Measurements from ENCODE around the gene JADE3.

The JADE3 gene

DNA sequence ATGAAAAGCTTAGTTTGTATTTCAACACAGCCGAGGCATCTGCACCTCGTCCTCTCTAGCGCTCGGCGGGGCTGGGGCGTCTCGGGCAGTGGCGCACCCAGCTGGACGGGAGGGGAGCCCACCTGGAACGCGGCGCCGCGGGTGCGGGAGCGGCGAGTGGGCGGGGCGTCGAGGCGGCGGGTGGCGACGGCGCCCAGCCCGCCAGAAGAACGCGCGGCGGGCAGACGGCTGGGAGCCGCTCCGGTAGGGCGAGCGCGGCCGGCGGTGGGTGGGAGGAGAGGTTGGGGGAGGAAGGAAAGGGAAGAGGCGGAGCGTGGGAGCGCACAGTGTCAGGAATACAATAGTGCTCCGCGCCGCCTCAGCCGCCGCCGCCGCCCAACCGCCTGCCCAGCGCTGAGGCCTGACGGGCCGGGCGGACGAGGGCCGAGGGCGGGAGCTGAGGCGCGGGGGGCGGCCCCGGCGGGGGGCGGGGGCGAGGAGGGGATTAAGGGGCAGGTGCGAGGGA lies at the start of gene JADE3:
TSS of gene JADE3 (plus strand) at position 324 of the 505 bp plus-strand sequence. CDS start 72,474 bp downstream, outside the sequence.
- peak; percentile 58 for DNase-seq (ENCODE audit: low read depth)
- H3K4me3 ChIP-seq (ENCODE audit: low read depth, low read length), result peak within 1 kb of the TSS; percentile 71
- TF ChIP-seq, protein P1, sequence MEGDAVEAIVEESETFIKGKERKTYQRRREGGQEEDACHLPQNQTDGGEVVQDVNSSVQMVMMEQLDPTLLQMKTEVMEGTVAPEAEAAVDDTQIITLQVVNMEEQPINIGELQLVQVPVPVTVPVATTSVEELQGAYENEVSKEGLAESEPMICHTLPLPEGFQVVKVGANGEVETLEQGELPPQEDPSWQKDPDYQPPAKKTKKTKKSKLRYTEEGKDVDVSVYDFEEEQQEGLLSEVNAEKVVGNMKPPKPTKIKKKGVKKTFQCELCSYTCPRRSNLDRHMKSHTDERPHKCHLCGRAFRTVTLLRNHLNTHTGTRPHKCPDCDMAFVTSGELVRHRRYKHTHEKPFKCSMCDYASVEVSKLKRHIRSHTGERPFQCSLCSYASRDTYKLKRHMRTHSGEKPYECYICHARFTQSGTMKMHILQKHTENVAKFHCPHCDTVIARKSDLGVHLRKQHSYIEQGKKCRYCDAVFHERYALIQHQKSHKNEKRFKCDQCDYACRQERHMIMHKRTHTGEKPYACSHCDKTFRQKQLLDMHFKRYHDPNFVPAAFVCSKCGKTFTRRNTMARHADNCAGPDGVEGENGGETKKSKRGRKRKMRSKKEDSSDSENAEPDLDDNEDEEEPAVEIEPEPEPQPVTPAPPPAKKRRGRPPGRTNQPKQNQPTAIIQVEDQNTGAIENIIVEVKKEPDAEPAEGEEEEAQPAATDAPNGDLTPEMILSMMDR (IDR thresholded peaks at IDR 0.05; ENCODE audit: insufficient read depth, low read depth, low read length, missing control alignments), result no peak

DNA sequence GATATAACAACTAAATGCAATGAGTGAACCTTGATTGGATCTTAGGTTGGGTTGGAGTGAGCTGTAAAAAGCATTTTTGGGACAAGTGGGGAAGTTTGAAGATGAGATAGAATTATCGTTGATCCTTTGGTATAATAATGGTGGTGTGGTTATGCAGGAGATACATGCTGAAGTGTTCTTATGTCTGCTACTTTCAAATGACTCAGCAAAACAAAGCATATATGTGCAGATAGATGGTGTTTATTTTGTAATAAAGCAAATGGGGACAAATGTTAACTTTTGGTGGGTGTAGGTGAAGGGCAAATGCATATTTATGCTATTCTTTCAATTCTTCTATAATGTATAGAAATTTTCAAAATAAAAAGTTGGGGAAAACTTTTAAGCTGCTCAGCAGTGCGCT lies 49.1 kb upstream of the JADE3 start:
- DNase-seq (ENCODE audit: low read depth), result no peak
- TF ChIP-seq, protein P1 (IDR thresholded peaks at IDR 0.05; ENCODE audit: insufficient read depth, low read depth, low read length, missing control alignments), result no peak
- no peak overlapping the region for H3K4me3 ChIP-seq (ENCODE audit: low read depth, low read length)

DNA sequence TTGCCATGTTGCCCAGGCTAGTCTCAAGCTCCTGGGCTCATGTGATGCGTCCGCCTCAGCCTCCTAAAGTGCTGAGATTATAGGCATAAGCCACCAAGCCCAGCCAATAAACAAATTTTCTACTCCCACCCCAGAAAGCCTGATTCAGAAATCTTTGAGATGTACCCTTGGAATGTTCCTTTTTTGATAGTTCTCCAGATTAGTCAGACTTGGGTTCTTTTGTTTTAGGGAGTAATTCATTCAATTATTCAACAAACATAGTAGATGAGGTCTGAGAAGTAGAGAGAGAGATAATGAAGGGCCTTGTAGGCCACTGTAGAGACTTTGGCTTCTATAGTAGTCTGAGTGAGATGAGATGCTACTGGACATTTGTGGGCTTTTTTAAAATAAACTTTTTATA lies 47.6 kb upstream of the JADE3 start:
- DNase-seq (ENCODE audit: low read depth), result no peak
- TF ChIP-seq, protein P1 (IDR thresholded peaks at IDR 0.05; ENCODE audit: insufficient read depth, low read depth, low read length, missing control alignments), result no peak
- no peak overlapping the region for H3K4me3 ChIP-seq (ENCODE audit: low read depth, low read length)

DNA sequence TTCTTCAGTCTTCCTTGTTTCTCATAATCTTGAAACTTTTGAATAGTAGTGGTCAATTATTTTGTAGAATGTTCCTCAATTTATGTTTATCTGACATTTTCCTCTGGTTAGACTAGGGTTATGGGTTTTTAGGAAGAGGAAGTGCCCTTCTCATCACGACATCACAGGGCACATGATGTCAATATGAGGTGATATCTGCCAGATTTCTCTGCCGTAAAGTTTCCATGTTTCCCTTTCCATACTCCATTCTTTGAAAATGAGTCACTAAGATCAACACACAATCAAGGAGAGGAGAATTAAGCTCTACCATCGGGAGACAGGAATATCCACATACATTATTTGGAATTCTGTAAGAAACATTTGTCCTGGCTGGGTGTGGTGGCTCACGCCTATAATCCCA lies 46.9 kb upstream of the JADE3 start:
- TF ChIP-seq, protein P1 (IDR thresholded peaks at IDR 0.05; ENCODE audit: insufficient read depth, low read depth, low read length, missing control alignments), result no peak
- DNase-seq (ENCODE audit: low read depth), result no peak
- no peak overlapping the region for H3K4me3 ChIP-seq (ENCODE audit: low read depth, low read length)

DNA sequence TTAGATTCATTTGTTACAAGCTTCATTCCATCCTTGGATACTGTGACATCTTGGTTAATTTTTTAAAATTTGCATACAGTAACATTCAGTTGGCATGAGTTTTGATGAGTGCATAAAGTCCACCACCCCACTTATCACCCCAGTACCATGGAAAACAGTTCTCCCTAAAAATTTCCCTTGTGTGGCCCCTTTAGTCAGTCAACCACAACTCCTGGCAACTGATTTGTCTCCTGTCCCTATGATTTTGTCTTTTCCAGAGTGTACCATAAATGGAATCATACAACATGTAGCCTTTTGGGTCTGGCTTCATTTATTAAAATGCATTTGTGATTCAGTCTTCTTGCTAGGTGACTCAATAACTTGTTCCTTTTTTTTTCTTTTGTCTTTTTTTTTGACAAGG lies 45.5 kb upstream of the JADE3 start:
- H3K4me3 ChIP-seq (ENCODE audit: low read depth, low read length), result no peak overlapping the region
- TF ChIP-seq, protein P1 (IDR thresholded peaks at IDR 0.05; ENCODE audit: insufficient read depth, low read depth, low read length, missing control alignments), result no peak
- DNase-seq (ENCODE audit: low read depth), result no peak

DNA sequence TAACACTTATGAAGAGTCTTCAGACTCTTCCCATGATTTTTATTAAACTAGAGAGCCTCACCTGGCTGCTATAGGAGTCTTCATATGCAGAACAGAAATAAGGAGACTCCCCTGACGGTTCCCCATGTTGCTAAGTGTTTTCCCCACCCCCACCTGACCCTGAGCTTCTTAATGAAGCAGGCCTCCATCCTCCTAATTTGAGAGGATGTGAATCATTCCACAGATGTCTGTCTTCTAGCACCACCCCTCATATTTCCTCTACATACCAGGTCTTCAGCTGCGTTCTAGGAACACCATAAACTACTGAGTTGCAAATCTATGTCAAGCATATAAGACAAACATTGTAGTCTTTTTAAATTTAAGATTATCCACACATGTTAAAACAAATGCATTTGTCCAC lies 38.5 kb upstream of the JADE3 start:
- no peak for DNase-seq (ENCODE audit: low read depth)
- H3K4me3 ChIP-seq (ENCODE audit: low read depth, low read length), result no peak overlapping the region
- TF ChIP-seq, protein P1 (IDR thresholded peaks at IDR 0.05; ENCODE audit: insufficient read depth, low read depth, low read length, missing control alignments), result no peak

DNA sequence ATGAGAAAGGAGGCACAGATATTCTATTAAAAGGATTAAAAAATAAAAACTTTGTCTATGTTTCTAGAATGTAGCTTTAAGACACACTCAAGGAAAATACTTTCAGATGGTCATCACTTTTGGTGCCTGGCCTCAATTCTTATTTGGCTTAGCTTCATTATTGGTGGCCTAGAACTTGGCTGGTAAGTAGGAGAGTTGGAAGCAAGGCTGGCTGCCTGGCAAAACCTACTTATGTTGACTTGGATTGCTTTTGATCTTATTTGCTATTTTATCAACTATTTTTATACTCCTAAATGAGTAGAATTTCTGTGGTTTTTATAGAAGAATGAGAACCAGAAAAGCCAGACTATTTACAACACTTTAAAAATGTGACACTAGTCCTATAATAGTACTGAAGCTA lies 35.3 kb upstream of the JADE3 start:
- no peak overlapping the region for H3K4me3 ChIP-seq (ENCODE audit: low read depth, low read length)
- no peak for DNase-seq (ENCODE audit: low read depth)
- TF ChIP-seq, protein P1 (IDR thresholded peaks at IDR 0.05; ENCODE audit: insufficient read depth, low read depth, low read length, missing control alignments), result no peak
